ENCODE data around the gene ELOVL4.

GRCh38 chr6:79949233-79949632 lies 1.9 kb upstream of the ELOVL4 start:
- TF ChIP-seq CTCF (conservative IDR thresholded peaks at IDR 0.05; ENCODE audit: low read depth, low read length) (peak; percentile 64), MXI1 (IDR thresholded peaks at IDR 0.05; ENCODE audit: borderline replicate concordance, low read depth, low read length) (no peak)

Measured in IMR-90 (cell line).